NCI-H345 treated with DMSO at 0.1 percent for 48 hours (cell line): ENCODE results near the gene ZNF512.
"Not testable (repeated sequence)": the region's sequence is repeated elsewhere in the genome, so short reads cannot be mapped to it uniquely, and the experiment has no call there.

Experiments used
- DNase-seq: peaks from one replicate; lab custom pipeline; 2025; ENCODE audit not compliant: unreplicated experiment; lab: John Stamatoyannopoulos, UW

Gene ZNF512

GRCh38 chr2:27582129-27582694, 630 bp upstream of the ZNF512 start:
- DNase-seq: no peak

GRCh38 chr2:27583390-27583915, 611 bp downstream of the ZNF512 start:
- no peak for DNase-seq

GRCh38 chr2:27584597-27584996, 1.8 kb downstream of the ZNF512 start:
- DNase-seq: no peak

GRCh38 chr2:27587025-27587424, 4.2 kb downstream of the ZNF512 start:
- no peak for DNase-seq

- DNase-seq: no peak
Observed at GRCh38 chr2:27588308-27588707, 5.5 kb downstream of the ZNF512 start.

GRCh38 chr2:27591745-27592144, 8.9 kb downstream of the ZNF512 start:
- no peak for DNase-seq

GRCh38 chr2:27593240-27593639, 10.4 kb downstream of the ZNF512 start:
- no peak for DNase-seq

GRCh38 chr2:27594020-27594703, 11.3 kb downstream of the ZNF512 start:
- DNase-seq: not testable (repeated sequence)

GRCh38 chr2:27595412-27595811, 12.6 kb downstream of the ZNF512 start:
- not testable (repeated sequence) for DNase-seq

- no peak for DNase-seq
Observed at GRCh38 chr2:27596627-27597026, 13.8 kb downstream of the ZNF512 start.

- DNase-seq: no peak
Observed at GRCh38 chr2:27606611-27607010, 23.8 kb downstream of the ZNF512 start.

GRCh38 chr2:27613985-27614384, 31.1 kb downstream of the ZNF512 start:
- DNase-seq: no peak

GRCh38 chr2:27615316-27615715, 32.5 kb downstream of the ZNF512 start:
- peak; percentile 17 for DNase-seq

- DNase-seq: no peak
Observed at GRCh38 chr2:27621524-27621923, 38.7 kb downstream of the ZNF512 start.

GRCh38 chr2:27622921-27623384, 40.1 kb downstream of the ZNF512 start:
- no peak for DNase-seq

GRCh38 chr2:27624943-27625342, 42.1 kb downstream of the ZNF512 start:
- DNase-seq: no peak

GRCh38 chr2:27626323-27626722, 43.5 kb downstream of the ZNF512 start:
- DNase-seq: not testable (repeated sequence)

GRCh38 chr2:27626921-27627320, 44.1 kb downstream of the ZNF512 start:
- DNase-seq: not testable (repeated sequence)

GRCh38 chr2:27627963-27628766, 45.3 kb downstream of the ZNF512 start:
- DNase-seq: no peak

GRCh38 chr2:27628767-27629709, 46.2 kb downstream of the ZNF512 start, which contains the start of the genes CCDC121 and GPN1:
Gene CCDC121 (minus strand): TSS chr2:27629012. CDS start chr2:27627799, 1,213 bp downstream.
Gene GPN1 (plus strand): TSS chr2:27629050. CDS start chr2:27629059, 9 bp downstream.
- DNase-seq: peak; percentile 84
